Placental epithelial cell (primary cell): ENCODE results near the gene BST1. TPM values are rescaled to one million over a fixed set of nuclear protein-coding genes. Genes with fewer than 3 reads are reported as not detected.

ENCODE experiments used
- total RNA-seq: library from RNA; depleted of rRNA; stranded (reverse); fragments of >200 nt; gene quantifications from 2 replicates; pipeline ENCODE4 v1.2.3, GENCODE V29; 2012

The BST1 gene
- total RNA-seq = 12.8 and 25.1 TPM in 2 replicates

DNA sequence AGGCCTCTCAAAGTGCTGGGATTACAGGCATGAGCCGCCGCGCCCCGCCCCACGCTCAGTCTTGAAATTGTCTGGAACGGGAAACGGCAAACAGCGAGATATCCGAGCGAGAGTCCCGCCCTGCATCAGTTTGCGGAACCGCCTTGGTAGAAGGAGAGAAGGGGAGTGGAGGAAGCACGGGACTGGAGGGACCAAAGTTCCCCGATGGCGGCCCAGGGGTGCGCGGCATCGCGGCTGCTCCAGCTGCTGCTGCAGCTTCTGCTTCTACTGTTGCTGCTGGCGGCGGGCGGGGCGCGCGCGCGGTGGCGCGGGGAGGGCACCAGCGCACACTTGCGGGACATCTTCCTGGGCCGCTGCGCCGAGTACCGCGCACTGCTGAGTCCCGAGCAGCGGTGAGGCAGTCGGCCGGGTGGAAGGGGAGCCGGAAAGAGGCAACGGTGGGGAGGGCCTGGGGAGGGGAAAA is at the start of gene BST1:
TSS of gene BST1 (plus strand) at position 125 of the 463 bp plus-strand sequence. CDS start at position 205, 80 bp downstream.

DNA sequence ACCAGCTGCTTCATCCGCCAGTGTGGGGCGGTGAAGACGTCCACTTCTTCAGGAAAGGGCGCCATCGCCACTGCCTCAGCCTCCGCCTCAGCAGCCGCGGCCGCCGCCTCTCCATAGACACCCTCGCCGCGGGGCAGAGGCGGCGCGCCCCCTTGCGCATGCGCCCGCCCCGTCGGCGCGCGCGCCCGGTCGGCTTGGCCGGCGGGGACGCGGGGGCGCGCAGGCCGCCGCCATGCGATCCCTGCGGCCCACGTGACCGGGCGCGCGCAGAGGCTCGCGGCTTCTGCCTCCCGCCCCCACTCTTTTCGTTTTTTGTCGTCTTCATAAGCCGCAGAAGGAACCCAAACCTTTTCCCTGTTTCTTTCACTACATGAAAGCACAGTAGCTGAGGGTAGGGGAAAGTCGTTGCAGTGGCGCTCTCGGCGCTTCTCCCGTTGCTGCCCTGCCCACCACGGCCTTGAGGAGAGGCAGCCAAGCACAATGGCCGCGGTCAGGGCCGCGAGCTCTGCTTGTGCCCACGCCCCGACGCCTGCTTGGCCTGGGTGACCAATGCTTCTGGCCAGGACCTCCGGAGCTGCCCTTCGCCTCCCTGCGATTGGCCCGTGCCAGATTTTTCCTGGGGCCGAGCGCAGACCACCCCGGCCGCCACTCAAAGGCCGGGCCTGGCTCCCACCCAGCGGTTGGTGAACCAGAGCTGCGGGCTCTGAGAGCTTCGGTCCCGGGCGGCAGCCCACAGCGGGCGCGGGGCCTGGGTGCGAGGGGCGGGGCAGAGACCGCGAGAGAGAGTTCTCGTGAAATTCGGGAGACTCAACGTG is 47.4 kb upstream of the BST1 start, which contains the start of gene FBXL5:
TSS of gene FBXL5 (minus strand) at position 135 of the 815 bp plus-strand sequence. CDS start at position 65, 70 bp downstream.

GRCh38 chr4:15681372-15682241 is 21.3 kb upstream of the BST1 start, which contains the start of gene FAM200B:
Gene FAM200B (plus strand): TSS chr4:15681827. CDS start chr4:15686978, 5,151 bp downstream.

GRCh38 chr4:15778289-15779241 is 75.7 kb downstream of the BST1 start, which contains the start of gene CD38:
Gene CD38 (plus strand): TSS chr4:15778328. CDS start chr4:15778415, 87 bp downstream.

Other genes starting within 250 kb of the BST1 start
- 18.2 and 19.6 TPM in 2 replicates for gene CC2D2A, start 233.2 kb upstream of the BST1 start, total RNA-seq
- gene FBXL5, start 47.7 kb upstream of the BST1 start, total RNA-seq = 110 and 117 TPM in 2 replicates
- gene FAM200B, start 21.2 kb upstream of the BST1 start, total RNA-seq = 17.7 and 21.5 TPM in 2 replicates
- under 0.01 TPM in 2 replicates for gene CD38, start 75.3 kb downstream of the BST1 start, total RNA-seq
- not detected in 2 replicates for gene FGFBP1, start 235.7 kb downstream of the BST1 start, total RNA-seq